ENCODE data around the gene C19orf73.
"Not testable (repeated sequence)": the region's sequence is repeated elsewhere in the genome, so short reads cannot be mapped to it uniquely, and the experiment has no call there.

C19orf73 gene

GRCh38 chr19:49121841-49122240 is 2.9 kb upstream of the C19orf73 start:
- not testable (repeated sequence) for DNase-seq (ENCODE audit: low read depth in 2 of 2)

- DNase-seq (ENCODE audit: low read depth in 2 of 2): no peak
These were observed 1.9 kb upstream of the C19orf73 start for GRCh38 chr19:49120868-49121267.

DNA sequence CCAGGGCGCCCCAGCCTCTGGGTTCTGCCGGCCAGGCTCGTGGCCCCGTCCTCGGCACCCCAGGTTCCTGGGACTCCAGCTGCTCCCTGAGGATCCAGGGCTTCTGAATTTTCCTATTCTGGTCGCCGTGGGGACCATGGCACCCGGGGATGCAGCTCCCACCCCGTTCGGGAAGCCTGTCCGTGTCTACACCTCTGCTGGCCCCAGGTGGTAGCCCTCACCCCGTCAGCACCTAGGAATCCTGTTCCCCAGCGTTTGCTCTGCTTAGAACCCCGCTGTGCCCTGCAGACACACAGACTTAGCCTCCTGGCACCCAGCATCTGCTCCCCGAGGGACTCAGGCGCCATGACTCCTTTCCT is 1.4 kb upstream of the C19orf73 start:
- no peak for DNase-seq (ENCODE audit: low read depth in 2 of 2)

- no peak for DNase-seq (ENCODE audit: low read depth in 2 of 2)
These were observed 725 bp upstream of the C19orf73 start, which contains the start of gene PPFIA3 for GRCh38 chr19:49119411-49120324. Gene PPFIA3 (plus strand): TSS chr19:49119544. CDS start chr19:49127874, 8,330 bp downstream.

DNA sequence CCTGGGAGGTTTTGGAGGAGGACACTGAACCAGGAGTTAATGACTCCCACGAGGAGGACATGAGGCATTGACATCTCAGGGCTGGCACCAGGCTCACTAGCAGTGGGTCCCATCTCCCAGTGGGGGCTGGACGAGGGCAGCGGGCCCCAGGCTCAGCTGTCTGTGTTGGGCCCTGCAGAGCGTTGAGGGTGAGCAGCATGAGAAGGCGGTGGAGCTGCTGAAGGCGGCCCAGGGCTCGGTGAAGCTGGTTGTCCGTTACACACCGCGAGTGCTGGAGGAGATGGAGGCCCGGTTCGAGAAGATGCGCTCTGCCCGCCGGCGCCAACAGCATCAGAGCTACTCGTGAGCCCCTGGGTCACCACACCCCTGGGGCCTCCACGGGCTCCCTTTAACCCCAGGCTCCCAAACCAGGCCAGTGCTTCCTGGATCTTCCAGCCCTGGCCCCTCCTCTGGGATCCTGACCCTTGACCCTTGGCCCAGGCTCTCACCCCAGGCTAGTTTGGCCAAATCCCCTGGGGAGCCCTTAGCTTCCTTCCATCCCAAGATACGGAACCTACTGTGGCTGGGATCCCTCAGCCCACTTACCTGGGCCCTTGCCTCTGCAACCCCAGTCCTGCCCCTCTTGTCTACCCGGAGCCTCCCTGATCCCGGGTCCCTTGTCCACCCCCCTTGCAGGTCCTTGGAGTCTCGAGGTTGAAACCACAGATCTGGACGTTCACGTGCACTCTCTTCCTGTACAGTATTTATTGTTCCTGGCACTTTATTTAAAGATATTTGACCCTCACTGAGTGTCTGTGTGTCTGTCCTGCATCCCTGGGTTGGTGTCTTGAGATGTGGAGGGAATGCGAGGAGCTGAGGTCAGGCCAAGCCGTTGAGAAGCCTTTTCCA is 1.0 kb downstream of the C19orf73 start:
- no peak for DNase-seq (ENCODE audit: low read depth in 2 of 2)

- DNase-seq (ENCODE audit: low read depth in 2 of 2): no peak
These were observed 2.4 kb downstream of the C19orf73 start for GRCh38 chr19:49116544-49116943.

DNA sequence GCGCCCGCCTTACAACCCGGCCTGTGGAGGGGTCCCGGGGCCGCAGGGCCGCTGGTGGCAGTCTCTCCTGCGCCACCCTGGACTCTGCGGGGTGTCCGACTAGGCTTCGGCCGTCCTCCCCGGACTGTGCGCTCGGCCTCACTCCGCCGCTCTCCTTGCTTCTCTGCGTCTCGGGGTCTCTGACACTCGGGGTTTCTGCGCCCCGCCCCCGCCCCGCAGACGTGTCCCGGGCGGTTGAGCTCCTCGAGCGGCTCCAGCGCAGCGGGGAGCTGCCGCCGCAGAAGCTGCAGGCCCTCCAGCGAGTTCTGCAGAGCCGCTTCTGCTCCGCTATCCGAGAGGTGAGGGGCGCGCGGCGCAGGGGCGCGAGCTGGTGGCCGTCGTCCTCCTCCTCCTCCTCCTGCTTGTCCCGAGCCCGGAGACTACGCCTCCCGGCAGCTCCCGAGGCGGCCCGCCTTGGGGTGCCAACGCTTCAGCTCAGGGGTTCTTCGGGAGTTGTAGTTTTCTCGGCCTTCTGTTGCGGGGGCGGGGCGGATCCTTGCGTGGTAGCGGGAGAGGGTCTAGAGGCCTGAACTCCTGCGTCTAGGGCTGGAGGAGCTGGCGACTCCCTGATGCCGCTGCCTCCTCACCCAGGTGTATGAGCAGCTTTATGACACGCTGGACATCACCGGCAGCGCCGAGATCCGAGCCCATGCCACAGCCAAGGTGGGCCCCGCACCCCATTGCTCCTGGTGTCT is 4.1 kb downstream of the C19orf73 start:
- peak in 1 of 2 donors; percentile 50 for DNase-seq (ENCODE audit: low read depth in 2 of 2)

GRCh38 chr19:49113762-49114629 is 4.9 kb downstream of the C19orf73 start, which contains the start of gene LIN7B:
Gene LIN7B (plus strand): TSS chr19:49114370. CDS start chr19:49114405, 35 bp downstream.
- peak; percentile 56 to 61 for DNase-seq (ENCODE audit: low read depth in 2 of 2)

- no peak for DNase-seq (ENCODE audit: low read depth in 2 of 2)
These were observed 7.5 kb downstream of the C19orf73 start for GRCh38 chr19:49111218-49111998.

GRCh38 chr19:49110567-49110966 is 8.4 kb downstream of the C19orf73 start:
- no peak for DNase-seq (ENCODE audit: low read depth in 2 of 2)

- no peak for DNase-seq (ENCODE audit: low read depth in 2 of 2)
These were observed 9.2 kb downstream of the C19orf73 start for GRCh38 chr19:49109569-49110233.

- DNase-seq (ENCODE audit: low read depth in 2 of 2): no peak
These were observed 9.9 kb downstream of the C19orf73 start for GRCh38 chr19:49109051-49109450.

- no peak for DNase-seq (ENCODE audit: low read depth in 2 of 2)
These were observed 11.1 kb downstream of the C19orf73 start for GRCh38 chr19:49107625-49108459.

- peak; percentile 55 to 61 for DNase-seq (ENCODE audit: low read depth in 2 of 2)
These were observed 12.3 kb downstream of the C19orf73 start for GRCh38 chr19:49106648-49107135.

DNA sequence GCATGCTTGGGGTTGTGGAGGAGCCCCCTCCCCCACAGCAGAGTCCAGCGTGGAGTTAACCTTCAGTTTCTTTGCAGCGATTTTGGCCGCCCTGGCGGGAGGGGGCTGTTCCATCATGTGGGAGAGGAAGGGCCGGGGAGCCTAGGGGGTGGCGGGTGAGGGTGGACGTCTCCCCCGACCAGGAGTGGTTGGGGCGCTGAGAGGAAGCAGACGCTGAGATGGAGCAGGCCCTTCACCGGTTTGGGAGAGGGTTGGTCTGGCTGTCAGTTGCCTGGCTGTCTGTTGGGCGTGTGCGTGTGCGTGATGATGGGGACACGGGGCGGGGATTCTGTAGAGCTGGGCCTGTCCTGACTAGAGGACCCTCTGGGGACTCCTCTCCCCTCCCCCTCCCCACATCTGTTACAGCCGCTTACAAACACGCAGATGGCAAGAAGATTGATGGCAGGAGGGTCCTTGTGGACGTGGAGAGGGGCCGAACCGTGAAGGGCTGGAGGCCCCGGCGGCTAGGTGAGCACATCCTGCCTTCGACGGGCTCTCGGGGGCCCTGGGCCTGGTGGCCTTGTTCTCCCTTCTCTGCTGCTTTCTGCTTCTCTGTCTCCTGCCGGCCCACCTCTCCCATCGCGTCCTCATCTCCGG is 14.6 kb downstream of the C19orf73 start:
- no peak for DNase-seq (ENCODE audit: low read depth in 2 of 2)

DNA sequence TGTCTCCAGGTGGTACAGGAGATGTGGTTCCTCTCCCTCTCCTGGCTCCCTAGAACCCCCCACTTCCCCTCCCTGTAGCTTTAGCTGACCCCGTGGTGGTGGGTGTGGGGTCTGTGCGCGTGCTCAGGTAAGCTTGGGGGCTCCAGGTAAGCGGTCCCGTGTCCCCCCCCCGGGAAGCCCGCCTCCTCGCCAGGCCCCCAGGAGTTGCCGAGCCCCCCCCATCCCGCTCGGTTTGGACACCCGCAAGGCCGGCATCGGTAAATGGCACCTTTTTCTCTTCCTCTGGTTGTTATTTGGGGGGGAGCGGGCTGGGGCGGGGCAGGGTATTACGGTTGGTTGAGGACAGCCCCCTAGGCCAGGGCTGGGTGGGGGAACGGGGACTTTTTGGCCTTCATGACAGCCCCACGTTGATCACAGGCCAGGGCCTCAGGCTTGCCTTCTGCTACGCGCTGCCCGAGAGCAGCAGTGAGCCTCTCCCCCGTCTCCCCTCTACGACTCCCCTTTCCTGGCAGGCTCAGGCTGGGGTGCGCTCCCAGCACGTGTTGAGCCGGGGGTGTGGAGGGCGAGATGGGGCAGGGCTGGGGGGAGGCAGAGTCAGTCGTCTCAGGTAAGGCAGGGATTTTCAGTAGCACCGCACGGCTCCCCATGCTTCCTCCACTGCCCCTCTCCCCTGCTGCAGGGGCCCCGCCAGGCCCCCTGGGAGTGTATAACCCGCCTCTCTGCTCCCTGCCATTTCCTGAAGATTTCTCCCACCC is 15.4 kb downstream of the C19orf73 start:
- no peak for DNase-seq (ENCODE audit: low read depth in 2 of 2)

GRCh38 chr19:49102303-49102702 is 16.6 kb downstream of the C19orf73 start:
- DNase-seq (ENCODE audit: low read depth in 2 of 2): no peak

Data from stimulated activated CD4-positive, alpha-beta T cell treated with anti-CD3 and anti-CD28 coated beads, Interleukin-4, amount 100 ng/mL, for 48 hours (primary cell).